Measurements from ENCODE around the gene ASCL4.

ASCL4 gene

DNA sequence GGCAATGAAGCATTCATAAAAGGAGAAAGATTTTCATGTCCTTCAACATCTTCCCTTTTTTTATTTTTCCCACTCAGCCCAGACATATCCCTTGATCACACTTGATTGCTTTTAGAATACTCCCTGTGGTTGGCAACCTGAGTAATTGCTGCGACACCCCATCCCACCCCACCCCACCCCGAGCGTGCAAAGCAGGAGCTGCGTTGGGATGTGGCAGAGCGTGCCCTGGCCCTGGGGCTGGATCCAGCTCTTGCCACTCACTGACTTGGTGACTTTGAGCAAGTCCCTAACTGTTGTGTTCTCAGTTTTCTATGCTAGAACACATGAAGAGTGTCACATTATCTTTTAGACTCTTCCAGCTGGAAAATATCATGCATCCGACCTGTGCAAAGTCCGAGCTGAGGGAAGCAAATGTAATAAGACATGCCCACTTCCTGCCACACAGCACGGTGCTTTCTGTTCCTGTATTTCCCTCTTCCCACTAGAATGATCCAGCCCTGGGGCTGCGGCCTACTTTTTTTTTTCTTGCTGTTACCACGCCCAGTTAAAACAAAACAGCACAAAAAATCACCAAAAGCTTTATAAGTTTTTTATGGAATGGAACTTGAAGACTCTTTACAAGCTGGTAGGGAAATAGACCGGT lies 4.0 kb downstream of the ASCL4 start:
- DNase-seq (ENCODE audit: low read depth): no peak

DNA sequence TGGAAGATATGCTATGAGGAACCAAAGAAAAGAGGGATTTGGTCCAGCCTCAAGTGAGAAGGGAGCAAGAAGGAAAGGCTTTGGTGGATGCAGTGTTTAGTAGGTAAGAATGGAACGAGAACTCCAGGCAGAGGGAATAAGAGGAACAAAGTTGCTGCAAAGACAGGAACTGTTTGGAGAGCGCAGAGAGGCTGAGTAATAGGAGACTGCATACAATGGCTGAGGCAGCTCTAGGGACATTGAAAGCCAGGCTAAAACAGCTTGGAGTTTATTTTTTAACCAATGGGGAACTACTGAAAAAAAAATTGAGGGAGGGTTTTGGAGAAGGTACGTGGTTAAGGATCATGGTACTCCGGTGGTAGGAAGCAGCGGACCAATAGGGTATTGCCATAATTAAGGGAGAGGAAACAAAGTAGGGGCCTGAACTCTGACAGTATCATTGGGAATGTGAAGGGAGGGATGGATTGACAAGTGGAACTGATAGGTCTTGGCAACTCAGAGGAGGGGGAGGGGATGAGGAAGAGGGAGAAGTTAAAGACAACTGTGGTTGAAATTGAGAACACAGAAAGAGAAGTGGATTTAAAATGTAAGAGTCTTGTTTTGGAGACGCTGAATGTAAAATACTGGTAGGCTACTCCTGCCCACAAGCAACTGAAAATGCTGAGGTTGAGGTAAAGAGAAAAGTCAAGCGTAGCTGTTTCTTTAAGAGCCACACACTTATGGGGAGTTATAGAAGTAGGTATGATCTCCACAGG lies 4.8 kb downstream of the ASCL4 start:
- no peak for DNase-seq (ENCODE audit: low read depth)

DNA sequence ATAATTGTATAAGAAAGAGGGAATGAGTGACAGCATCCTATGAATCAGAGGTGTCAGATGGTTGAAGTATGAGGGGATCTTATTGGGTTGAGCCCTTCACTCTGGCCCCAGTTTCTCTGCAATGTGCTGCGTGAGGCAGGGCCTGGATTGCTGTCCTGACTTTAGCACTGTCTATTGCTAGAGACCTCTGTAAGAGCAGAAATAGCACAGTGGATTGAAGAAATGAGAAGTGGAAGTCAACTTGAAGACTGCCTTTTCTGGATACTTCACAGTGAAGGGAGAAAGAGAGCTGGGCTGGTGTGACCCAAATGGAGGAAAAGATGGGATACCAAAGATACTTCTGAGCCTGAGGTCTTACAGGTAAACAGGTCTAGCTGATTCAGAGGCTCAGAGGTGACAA lies 5.8 kb downstream of the ASCL4 start:
- no peak for DNase-seq (ENCODE audit: low read depth)

DNA sequence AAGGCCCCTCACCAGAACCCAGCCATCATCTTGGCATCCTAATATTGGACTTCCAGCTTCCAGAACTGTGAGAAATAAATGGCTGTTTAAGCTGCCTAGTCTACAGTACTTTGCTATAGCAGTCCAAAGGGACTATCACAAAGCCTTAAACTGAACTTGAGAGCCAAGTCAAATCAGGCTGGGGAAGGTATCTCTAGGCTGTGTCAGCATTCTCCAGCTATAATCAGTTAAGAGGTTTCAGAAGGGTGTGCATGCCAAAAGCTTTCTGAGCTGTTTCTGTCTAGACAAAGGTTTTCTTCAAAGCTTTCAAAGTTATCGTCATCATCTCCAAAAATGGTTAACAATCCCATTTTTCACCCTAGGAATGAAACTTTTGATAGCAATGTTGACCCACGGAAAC lies 7.6 kb downstream of the ASCL4 start:
- DNase-seq (ENCODE audit: low read depth): no peak

DNA sequence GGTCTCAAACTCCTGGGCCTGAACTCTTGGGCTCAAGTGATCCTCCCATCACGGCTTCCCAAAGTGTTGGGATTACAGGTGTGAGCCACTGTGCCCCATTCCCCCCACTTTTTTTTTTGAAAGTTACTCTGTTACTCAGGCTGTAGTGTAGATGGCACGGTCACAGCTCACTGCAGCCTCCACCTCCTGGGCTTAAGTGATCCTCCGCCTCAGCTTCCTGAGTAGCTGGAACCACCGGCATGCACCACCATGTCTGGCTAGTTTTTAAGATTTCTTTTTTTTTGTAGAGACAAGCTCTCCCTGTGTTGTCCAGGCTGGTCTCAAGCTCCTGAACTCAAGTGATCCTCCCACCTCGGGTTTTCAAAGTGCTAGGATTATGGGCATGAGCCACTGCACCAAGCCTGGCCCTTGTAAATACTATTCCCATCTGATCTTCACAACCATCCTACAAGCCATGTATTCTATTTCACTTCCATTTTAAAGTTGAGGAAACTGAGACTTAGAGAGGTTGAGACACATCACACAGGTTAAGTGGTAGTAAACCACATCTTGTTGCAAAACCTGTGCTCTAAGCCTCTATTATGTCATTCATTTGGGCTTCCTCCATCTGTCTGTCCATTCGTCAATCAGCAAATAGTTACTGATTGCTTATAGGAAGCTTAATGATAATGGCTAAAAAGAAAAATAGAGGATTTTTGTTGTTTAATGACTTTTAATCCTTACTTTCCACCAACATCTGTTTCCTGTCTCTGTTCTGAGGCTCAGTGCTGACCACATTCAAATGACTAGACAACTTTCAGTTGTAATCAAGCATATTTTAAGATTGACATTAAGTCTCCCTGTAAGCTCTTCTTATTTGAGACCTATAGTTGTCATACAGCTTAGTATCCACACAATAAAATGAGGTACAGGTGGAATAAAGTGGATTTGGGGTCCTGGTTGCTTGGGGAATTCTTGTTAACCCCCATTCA lies 9.2 kb downstream of the ASCL4 start:
- no peak for DNase-seq (ENCODE audit: low read depth)

DNA sequence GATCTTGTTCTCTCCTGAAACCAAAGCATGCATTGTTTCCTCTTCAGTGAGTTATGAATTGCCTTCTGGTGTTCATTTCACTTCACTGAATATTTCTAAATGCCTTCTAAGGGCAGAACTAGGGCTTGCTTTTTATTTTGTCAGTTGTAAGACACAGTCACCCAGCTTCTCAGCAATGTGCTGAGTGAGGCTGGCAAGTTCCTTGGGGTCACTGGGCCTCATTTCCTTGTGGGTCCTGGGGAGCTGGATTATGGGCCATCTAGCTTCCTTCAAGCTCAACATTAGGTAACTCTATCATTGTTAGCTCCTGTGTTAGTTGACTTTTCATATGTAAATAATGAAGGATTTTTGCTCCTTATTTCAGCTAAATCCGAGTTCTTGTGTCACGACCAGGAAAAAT lies 13.8 kb downstream of the ASCL4 start:
- no peak for DNase-seq (ENCODE audit: low read depth)

DNA sequence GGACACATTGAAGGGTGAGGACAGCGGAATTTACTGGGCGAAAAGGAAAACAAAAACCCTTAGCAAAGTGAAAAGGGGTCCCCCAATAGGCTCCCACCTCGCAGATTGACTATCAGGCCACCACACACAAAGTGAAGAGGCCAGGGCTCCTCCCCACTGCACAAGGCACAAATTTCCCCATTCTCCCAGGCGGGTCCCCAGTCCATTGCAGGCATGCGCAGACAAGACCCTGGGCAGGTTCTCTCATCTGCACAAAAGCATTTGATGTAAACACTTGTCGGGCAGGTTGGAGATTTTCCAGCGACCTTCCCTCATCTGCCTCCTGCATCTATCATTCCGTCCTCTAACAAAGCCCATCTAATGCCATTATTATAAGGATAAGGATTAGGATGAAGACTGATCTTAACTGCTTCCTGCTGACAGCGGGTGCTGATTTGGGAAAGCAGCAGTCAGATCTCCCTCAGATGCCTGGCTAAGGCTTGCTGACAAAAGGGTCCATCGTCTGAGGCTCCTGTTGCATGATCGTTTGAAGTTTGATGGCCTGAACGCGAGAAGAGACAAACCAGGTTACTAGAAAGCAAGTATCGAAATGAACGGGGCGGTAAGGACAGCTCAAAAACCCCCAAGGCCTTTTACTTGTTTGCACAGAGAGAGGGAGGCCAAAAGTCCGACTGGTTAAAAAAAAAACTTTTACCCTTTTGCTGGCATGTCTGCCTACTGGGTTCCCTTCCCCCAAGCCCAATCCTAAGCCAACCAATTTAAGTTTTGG lies 14.4 kb downstream of the ASCL4 start:
- DNase-seq (ENCODE audit: low read depth): no peak

DNA sequence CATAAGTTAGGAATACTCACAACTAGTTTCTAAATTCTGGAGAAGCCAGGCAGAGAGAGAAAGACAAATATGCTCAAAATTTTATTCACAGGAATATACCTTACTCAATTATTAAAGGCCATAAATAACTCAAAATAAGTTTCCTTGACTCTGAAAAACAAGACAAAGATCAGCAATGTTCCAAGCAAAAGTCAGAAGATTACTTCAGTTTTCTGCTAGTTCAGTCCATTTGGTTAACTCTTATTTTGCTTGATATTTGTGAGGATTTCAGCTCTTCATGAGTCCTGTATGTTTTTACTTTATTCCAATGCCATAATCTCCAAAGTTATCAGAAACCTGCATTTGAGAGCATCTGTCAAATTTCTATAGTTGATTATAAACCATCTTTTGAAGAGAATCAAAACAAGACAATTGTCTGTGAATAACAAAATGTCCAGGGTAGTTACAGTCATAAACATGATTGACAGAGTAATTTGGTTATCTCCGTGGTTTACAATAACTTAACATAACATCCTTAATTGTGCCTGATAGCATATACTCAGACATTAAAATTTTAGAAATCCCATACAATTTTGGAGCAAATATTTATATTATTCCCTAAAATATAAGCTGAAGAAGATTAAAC lies 17.1 kb downstream of the ASCL4 start:
- no peak for DNase-seq (ENCODE audit: low read depth)

DNA sequence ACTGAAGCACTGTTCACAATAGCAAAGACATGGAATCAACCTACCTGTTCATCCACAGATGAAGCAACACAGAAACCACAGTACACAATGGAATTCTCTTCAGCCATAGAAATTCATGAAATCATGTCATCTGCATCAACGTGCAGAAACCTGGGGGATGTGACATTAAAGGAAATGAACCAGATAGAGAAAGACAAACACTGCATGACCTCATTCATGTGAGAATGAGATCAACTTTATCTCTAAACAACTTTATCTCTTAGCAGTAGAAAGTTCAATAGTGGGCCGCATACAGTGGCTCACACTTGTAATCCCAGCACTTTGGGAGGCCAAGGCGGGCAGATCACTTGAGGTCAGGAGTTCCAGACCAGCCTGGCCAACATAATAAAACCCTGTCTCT lies 19.9 kb downstream of the ASCL4 start:
- DNase-seq (ENCODE audit: low read depth): no peak

DNA sequence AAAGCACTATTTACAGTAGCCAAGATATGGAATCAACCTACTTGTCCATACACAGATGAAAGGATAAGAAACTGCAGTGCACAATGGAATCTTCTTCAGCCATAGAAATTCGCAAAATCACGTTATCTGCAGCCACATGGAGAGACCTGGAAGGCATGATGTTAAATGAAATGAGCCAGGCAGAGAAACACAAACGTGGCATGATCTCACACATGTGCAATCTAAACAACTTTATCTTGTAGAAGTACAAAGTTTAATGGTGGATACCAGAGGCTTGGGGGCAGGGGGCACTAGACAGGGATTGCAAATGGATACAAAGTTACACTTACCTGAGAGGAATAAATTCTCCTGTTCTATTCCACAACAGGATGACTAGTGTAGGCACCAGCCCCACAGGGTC lies 24.1 kb downstream of the ASCL4 start:
- no peak for DNase-seq (ENCODE audit: low read depth)

DNA sequence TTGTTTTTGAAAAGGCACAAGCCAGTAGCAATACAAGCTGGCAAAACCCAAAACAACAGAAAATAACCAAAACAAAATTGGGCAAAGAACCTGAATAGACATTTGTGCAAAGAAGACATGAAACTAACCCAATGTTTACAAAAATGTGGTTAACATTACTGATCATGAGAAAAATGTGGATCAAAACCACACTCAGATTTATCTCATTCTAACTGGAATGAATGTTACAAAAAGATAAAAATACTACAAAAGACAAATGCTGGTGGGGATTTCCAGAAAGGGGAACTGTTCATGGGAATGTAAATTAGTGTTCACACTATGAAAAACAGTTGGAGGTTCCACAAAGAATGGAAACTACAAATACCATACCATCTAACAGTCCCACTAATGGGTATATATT lies 26.6 kb downstream of the ASCL4 start:
- DNase-seq (ENCODE audit: low read depth): no peak

DNA sequence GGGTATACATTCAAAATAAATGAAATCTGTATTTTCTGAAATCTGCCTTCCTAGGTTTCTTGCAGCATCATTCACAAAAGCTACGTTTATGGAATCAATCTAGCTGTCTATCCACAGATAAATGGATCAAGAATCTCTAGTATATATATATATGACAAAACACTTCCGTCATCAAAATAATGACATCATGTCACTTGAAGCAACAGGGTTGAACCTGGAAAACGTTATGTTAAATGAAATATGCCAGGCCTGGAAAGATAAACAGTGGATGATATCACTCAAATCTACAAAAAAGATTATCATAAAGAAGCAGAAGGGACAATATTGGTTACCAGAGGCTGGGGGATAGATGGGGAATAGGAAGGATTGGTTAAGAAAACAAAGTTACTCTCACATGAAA lies 28.6 kb downstream of the ASCL4 start:
- no peak for DNase-seq (ENCODE audit: low read depth)

DNA sequence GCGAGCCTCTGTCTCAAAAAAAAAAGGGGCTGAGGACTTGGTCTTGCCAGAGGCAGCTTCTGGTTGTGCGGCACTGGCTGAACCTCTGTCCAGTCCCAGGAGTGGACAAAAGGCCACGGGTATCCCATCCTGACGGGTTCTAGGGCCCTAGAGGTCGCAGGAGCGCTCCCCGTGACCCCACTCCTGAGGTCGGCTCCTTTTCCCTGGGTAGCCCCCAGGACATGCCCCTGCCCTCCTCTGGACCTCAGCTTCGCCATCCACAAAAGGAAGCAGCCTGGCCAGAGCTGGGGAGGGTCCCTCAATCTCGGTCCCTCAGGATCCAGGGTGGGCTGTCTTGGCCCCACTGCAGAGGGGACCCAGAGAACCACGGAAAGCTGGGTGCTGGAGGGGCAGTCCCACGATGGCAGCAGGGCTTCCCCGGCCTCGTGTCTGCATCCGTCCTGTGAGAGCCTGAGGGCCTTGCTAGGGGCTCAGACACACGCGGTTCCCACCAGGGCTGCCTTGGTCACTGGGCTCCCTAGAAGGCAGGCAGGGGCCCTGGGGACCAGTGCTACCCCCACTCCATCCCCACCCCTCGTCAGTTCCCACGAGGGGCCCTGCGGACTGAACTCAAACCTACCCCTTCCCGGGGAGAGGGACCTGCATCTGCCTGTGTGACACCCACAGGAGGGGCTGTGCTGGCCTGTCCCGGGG lies 31.1 kb downstream of the ASCL4 start:
- no peak for DNase-seq (ENCODE audit: low read depth)

DNA sequence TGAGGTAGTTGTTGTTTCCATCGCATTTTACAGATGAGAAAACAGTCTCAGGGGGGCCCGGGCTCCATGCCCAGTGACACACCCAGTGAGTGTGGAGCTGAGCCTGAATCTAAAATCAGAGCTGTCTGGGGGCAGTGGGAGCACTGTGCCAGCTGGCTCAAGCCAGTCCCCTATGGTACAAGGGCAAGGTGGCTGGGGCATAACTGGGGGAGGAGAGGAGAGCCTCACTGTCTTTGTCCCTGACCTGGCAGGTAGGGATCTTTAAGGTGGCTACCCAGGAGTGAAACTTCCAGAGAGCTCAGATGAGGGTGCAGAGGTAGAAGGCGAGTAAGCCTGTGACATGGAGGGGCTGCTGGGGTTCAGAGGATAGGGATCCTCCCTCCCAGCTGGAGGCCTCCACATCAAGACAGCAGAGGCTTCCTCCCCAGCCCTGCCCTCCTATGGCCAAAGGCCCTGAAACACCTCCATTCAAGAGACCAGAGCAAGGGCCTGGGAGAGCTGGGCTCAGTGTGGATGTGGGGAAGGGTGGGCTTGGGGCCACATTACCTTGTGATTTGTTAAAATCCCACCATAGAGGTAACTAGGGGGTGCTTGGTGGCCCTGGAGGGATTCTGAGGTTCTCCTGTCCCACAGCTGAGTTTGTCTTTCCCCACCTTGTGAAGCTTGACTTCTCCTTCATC lies 33.1 kb downstream of the ASCL4 start:
- no peak for DNase-seq (ENCODE audit: low read depth)

DNA sequence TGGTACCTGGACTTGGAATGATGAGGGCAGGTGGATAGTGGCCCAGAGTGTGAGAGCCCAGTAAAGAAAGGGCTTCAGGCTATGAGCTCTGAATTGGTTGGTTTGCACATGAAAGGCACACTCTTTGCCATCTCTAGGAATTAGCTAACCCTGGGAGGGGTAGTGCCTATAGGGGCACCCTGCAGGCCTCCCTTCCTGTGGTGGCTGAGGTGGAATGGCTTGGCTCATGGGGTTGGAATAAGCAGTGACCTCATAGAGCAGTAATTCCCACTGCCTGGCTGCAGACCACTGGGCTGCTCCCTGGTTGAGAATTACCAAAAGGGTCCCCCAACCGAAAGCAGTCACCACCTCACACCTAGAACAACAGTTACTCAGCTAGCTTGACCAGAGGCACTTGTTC lies 42.7 kb downstream of the ASCL4 start:
- no peak for DNase-seq (ENCODE audit: low read depth)

DNA sequence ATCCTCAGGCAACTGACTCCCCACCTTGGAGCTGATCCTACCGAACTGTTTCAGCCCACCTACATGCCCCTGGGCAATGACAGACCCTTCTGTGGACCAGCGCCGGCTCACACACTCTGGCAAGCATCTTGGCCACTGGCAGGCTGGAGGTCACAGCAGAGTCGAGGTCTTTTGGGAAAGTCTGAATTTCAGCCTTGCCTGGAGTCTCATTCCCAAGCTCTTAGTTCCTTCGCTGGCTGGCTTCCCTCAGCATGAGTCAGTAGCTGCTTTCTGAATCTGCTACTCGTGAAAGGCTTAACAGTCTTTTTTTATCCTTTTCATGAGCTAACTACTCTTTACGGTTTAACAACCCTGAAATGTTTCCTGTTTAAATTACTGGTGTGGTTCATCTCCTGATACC lies 44.5 kb downstream of the ASCL4 start:
- no peak for DNase-seq (ENCODE audit: low read depth)

DNA sequence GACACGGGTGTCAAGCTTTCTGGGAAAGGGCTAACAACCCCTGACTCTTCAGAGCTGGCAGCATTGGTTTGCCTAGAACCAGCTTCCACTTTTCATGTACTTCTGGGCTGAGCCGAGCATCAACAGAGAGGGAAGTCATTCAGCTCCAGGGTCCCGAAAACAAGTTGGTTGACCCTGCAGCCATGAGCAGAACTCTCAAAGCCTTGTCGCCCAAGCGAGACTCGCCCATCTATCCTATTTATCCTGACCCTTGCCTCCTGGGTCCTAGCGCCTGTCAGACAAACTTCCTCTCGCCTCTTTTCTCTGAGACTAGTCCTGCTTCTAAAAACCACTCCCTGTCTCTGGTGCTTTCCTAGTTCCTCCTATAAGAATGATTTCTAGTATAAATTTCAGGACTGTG lies 47.9 kb downstream of the ASCL4 start:
- no peak for DNase-seq (ENCODE audit: low read depth)
